DMS114 treated with DMSO at 0.1 percent for 48 hours (cell line): ENCODE measurements around the gene DGAT2.

Experiments used
- DNase-seq: peaks from one replicate; lab custom pipeline; 2025; ENCODE audit not compliant: unreplicated experiment; lab: John Stamatoyannopoulos, UW

The DGAT2 gene

DNA sequence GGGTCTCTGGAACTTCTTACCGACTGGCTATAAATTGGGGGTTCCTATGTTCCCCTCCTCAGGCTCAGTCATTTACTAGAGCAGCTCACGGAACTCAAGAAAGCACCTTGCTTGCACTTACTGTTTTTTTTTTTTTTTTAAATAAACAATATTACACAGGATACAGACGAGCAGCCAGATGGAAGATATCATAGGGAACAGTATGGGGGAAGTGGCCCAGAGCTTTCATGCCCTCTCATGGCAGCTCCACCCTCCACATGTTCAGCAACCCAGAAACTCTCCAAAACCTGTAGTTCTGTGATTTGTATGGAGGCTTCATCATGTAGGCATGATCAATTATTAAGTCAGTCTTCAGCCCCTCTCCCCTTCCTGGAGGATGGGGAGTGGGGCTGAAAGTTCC, 54.0 kb downstream of the DGAT2 start:
- no peak for DNase-seq

DNA sequence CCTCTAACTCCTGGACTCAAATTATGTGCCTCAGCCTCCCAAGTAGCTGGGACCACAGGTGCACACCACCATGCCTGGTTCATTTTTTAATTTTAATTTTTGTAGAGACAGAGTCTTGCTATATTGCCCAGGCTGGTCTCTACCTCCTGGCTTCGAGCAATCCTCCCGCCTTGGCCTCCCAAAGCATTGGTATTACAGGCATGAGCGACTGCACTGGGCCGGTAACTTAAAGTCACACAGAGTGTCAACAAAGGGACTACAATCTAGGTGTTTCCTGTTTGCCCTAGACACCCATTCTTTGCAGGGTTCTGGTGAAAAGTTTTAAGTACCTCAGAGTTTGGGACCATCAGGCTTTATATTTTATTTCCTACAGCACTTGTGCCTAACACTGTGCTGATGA, 54.8 kb downstream of the DGAT2 start:
- DNase-seq = no peak

DNA sequence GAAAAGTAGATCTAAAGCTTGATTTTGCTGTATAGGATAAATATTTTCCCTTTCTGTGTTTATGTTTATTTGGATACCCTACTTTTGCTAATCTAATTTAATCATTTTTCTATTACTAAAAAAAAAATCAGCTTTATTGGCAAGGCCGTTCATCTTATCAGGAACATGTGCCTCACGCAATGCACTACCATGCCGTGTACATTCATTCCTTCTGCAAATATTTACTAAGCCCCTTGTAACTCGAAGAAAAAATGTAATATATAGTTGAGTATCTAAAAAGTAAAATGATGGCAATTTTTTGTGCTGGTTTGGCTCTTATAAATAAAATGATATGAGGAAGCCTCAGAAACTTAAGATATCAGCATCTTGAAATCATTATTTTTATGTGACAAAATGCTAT, 55.4 kb downstream of the DGAT2 start:
- DNase-seq = no peak

DNA sequence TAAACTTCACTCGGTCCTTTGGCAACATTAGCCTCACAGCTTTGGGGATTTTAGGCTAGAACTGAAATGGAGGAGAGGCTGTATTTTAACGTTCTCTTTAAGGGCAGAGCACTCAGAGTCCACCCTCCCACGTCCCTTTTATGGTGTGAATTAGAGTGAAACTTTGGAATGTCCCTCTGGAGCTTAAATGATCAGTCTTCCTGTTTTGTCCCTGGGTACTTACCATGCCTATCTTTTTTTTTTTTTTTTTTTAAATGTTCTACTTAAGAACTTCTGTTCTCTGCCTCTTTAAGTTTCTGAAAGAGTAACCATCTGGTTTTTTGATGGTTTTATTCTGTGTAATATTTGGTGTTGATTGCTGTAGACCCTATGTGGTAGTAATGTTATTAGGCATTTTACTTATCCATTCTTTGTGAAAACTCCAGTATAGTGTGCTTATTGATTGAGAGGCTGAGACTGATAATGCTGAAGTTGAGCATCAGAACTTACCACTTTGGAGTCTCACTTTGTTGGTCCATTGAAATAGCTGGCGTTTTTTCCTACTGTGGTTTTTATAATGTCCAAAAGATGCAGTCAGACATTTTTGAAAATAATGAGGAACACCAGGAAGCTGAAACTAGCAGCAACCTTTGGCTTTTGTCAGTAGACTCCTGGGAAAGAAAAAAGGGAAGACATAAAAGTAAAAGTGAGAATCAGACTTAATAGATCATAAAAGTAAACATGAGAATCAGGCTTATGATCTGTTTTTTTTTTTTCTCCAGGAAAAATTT, 58.1 kb downstream of the DGAT2 start:
- DNase-seq = no peak

DNA sequence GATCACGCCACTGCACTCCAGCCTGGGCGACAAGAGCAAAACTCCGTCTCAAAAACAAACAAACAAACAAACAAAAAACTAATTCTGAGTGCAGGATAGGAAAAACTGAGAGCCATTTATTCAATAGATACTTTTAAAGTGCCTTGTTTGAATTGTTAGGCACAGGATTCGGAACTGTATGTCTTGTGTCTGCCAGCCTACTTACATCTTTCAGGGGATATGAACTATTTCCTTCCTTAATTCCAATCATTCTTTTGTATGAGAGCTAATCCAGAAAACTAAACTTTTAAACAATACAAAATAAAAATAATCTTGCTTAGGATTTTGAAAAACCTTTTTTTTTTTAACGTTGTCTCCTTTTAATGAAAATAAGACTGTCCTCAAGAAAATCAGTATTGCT, 59.0 kb downstream of the DGAT2 start:
- DNase-seq = no peak

DNA sequence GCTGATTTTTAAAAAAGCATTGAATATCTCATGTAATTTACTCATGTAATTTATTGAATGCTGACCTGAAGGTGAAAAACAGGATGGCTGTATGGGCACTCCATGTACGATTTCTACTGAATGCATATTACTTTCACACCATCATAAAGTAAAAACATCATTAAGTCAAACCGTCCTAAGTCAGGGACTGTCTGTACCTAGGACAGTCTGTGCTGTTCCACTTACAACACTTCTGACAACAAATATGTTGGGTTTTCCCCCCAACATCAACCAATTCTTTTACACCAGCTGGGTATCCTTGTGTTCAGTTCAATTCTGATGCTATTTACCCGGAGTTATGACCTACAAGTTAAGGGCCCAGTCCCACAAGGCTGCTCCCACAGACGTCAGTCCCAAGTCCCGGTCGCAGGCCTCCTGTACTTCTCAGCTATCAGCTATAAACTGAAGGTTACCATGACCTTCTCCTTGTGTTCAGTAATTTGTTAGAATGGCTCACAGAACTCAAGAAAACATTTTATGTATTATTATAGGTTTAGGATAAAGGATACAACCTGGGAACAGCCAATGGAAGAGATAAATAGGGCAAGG, 63.4 kb downstream of the DGAT2 start:
- DNase-seq = no peak

DNA sequence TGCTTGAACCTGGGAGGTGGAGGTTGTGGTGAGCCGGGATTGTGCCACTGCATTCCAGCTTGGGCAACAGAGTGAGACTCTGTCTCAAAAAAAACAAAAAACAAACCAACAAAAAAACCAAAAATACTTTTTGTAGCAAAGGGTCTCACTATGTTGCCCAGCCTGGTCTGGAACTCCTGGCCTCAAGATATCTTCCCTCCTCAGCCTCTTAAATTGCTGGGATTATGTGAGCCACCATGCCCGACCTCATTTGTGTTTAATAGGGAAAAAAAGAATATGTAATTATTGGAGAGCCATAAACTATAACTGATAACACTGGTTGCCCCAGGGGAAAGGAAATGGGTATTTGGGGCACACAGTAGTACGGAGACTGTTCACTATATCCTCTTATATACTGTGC, 66.2 kb downstream of the DGAT2 start:
- no peak for DNase-seq

DNA sequence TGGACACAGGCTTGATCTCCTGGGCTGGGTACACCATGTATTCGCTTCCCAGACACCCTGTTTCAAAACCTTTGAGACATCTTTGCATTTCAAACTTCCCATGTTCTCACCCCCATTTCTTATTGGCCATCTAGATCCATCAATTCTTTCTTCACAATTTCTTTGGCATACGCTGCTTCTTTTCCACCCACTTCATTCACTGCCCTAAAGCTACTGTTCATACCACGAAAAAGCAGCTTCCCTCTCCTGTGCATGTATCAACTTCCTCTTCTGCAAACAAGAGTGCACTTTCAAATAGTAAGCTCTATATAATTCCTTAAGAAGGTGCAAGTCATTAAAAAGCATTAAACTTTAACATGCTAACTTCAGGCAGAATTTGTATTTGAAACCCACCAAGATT, 67.8 kb downstream of the DGAT2 start:
- DNase-seq = no peak

DNA sequence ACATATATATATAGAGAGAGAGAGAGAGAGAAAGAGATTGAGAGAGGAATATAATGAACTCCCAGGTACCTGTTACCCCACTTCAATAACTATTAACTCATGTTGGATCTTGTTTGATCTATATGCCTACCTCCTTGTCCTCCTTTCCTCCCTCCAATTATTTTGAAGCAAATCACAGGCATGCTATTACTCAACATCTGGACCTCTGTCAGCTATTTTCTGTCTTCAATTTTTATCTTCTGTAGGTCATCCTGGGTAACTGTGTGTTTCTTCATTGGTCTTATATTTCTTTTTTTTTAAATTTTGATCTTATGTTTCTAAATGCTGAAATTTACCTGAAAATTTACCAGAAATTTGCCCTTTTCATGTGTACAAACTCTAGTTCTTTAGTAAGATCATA, 71.3 kb downstream of the DGAT2 start:
- DNase-seq = no peak

DNA sequence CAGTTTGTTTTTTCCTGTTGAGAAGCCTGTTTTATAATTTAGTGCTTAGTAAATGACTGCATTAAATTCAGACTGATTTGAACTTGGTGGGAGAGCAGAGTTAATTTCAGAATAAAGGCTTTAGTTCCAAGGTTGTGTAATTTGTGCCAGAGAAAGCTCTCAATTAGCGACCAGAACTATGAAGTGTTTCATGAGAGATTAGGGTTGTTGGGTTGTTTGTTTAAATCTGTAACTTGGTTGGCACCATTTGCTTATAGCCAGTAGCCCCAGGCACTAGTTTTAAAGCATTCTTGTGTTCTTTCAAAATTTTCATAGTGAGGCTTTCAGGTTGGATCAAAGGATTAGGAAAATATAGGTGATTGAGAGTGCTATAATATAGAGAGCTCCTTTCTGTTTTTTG, 71.9 kb downstream of the DGAT2 start:
- no peak for DNase-seq

DNA sequence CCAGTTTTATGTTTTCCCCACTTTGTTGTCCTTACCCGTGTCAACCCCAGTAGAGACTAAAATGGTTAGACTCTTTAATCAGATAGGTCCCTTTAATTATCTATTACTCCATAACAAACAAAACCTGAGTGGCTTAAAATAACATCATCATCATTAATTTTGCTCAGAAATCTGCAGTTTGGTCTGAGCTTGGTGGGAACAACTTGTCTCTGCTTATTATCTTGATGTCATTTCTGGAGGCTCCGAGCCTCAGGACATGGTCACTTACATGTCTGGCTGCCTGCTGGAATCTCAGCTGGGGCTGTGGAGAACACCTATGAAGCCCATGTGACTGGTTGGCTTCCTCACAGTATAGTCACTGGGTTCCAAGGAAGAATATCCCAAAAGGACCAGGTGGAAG, 73.2 kb downstream of the DGAT2 start:
- no peak for DNase-seq

DNA sequence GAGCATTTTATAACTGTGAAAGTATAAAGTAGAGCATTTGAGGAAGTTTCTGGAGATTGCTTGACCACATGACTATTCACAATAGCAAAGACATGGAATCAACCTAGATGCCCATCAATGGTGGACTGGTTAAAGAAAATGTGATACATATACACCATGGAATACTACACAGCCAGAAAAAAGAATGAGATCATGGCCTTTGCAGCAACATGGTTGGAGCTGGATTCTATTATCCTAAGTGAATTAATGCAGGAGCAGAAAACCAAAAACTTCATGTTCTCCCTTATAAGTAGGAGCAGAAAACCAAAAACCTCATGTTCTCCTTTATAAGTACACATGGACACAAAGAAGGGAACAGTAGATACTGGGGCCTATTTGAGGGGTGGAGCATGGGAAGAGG, 76.7 kb downstream of the DGAT2 start:
- DNase-seq = no peak

DNA sequence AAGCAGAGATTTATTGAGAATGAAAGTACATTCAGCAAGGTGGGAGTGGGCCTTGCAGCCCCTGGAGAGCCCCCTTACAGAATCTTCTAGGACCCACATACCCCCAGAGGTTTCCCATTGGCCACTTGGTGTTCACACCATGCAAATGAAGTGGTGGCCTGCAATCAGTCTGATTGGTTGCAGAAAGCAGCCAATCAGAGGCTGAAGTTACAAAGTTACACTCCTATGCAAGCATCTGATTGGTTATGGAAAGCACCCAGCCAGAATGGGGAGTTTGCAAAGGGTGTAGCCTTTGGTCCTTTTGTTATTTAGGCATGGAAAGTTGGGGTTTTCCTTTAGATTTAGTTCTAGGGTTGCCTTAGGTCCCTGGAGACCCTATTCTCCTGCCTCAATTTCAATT, 81.3 kb downstream of the DGAT2 start:
- DNase-seq = no peak

DNA sequence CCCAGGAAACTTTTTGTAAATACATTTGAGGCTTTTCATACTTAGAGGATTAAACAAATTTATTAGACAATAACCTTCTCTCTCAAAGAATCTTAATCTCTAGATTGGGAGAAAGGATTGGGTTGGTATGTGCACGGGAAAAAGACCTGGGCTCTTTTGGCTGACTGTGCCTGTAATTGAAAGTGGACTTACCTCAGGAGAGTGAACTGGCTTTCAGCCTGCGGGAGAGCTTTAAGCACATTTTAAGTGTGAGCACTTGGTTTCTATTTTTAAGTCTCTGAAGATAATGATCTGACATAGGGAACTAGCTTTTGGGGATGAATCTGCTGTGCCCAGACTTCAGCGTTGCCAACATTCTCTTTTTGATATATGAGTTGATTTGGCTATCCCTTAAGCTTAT, 82.2 kb downstream of the DGAT2 start:
- DNase-seq = no peak
